GM23248 (cell line): ENCODE measurements around the gene HEBP1. TPM values are rescaled to one million over a fixed set of nuclear protein-coding genes. Genes with fewer than 3 reads are reported as not detected.
A peak's percentile ranks its signal among the peaks of the same experiment; 100 is the strongest.

ENCODE experiments used
- DNase-seq: peaks from one replicate; pipeline ENCODE4 v3.0.0-alpha.2; 2015
- H2AFZ ChIP-seq: fragments of 200-600 bp; sonication (generic); 2 replicates; pipeline ENCODE4 v1.6.1; 2016; ENCODE audit warnings: antibody characterized with exemption
- H3F3A ChIP-seq: fragments of 200-600 bp; sonication (generic); 2 replicates; pipeline ENCODE4 v1.6.1; 2016; ENCODE audit warnings: mild to moderate bottlenecking, antibody characterized with exemption, mixed run types; ENCODE audit not compliant: insufficient read depth
- H3K27ac ChIP-seq: fragments of 200-600 bp; sonication (generic); 2 replicates; pipeline ENCODE4 v1.5.1; 2016; ENCODE audit warnings: mild to moderate bottlenecking
- H3K27me3 ChIP-seq: fragments of 200-600 bp; sonication (generic); replicated peaks from 2 replicates; pipeline ENCODE4 v1.6.1; 2016; ENCODE audit warnings: mild to moderate bottlenecking; ENCODE audit not compliant: insufficient read depth
- H3K36me3 ChIP-seq: fragments of 200-600 bp; sonication (generic); 2 replicates; pipeline ENCODE4 v1.6.1; 2016; ENCODE audit warnings: low read depth, mild to moderate bottlenecking
- H3K4me1 ChIP-seq: fragments of 200-600 bp; sonication (generic); 2 replicates; pipeline ENCODE4 v1.6.1; 2016; ENCODE audit warnings: mild to moderate bottlenecking; ENCODE audit not compliant: insufficient read depth
- H3K4me2 ChIP-seq: fragments of 200-600 bp; sonication (generic); one replicate; pipeline ENCODE4 v1.6.1; 2016; ENCODE audit warnings: mild to moderate bottlenecking; ENCODE audit not compliant: unreplicated experiment
- H3K4me3 ChIP-seq: fragments of 200-600 bp; sonication (generic); 2 replicates; pipeline ENCODE4 v1.5.1; 2016; ENCODE audit warnings: mild to moderate bottlenecking
- H3K79me2 ChIP-seq: fragments of 200-600 bp; sonication (generic); 2 replicates; pipeline ENCODE4 v1.6.1; 2016; ENCODE audit warnings: mild to moderate bottlenecking; ENCODE audit not compliant: insufficient read depth
- H3K9ac ChIP-seq: fragments of 200-600 bp; sonication (generic); 2 replicates; pipeline ENCODE4 v1.6.1; 2016; ENCODE audit warnings: mild to moderate bottlenecking
- H3K9me2 ChIP-seq: fragments of 200-600 bp; sonication (generic); 2 replicates; pipeline ENCODE4 v1.6.1; 2016; ENCODE audit warnings: mixed run types, mild to moderate bottlenecking, moderate library complexity; ENCODE audit not compliant: insufficient read depth
- H3K9me3 ChIP-seq: fragments of 200-600 bp; sonication (generic); one replicate; pipeline ENCODE4 v1.6.1; 2017; ENCODE audit warnings: low read depth
- H4K20me1 ChIP-seq: fragments of 200-600 bp; sonication (generic); 2 replicates; pipeline ENCODE4 v1.6.0; 2016; ENCODE audit not compliant: insufficient read depth
- EZH2 ChIP-seq: fragments of 200-600 bp; sonication (generic); IDR thresholded peaks from 2 replicates; pipeline ENCODE4 v1.6.1; 2018; ENCODE audit warnings: antibody characterized with exemption, mild to moderate bottlenecking; ENCODE audit not compliant: insufficient read depth, poor library complexity, severe bottlenecking
- EZH2phosphoT487 ChIP-seq: fragments of 200-600 bp; sonication (generic); IDR thresholded peaks from 2 replicates; pipeline ENCODE4 v1.6.1; 2018; ENCODE audit warnings: antibody characterized with exemption, moderate library complexity, mild to moderate bottlenecking, low read depth; ENCODE audit not compliant: insufficient read depth
- WGBS, 2 experiments: methylation state at CpG; one replicate each; pipeline ENCODE4 v1.1.6; 2015 to 2017; ENCODE audit warnings: low lambda C conversion rate in 2 of 2, low coverage in 1 of 2; ENCODE audit errors: missing lambda C conversion rate in 2 of 2; 5-methylcytosine and 5-hydroxymethylcytosine counted together
- in situ Hi-C: fragments of 300-500 bp; cut with MboI; formaldehyde crosslinking; loops from 2 replicates; pipeline ENCODE4 v1.15.0; 2020
- polyA plus RNA-seq: library from polyadenylated mRNA; unstranded; fragments of >200 nt; fragmentation: Nextera tagmentation; extraction: Ambion mirVana; gene quantifications from 2 replicates; pipeline ENCODE4 v1.2.1, GENCODE V29; 2016
- total RNA-seq: library from RNA; depleted of rRNA; stranded (reverse); fragments of >200 nt; shearing (Covaris generic); gene quantifications from 2 replicates; pipeline ENCODE4 v1.2.3, GENCODE V29; 2014

The HEBP1 gene
- total and polyA plus RNA-seq, 2 experiments from 2014 or later, result 17.4 to 83.0 TPM

DNA sequence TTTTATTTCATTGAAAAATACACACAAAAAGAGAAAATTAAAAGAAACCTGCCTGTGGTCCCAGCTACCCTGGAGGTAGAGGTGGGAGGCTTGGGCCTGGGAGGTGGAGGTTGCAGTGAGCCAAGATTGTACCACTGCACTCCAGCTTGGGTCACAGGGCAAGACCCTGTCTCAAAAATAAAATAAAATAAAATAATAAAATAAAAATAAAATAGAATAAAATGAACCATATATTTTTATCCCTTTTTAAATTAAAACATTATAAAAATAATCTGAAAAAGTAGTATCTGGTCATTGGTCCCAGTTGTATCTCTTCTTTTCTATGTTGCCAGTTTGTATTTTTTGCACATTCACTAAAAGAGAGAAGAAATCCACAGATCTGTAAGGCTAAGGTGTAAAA is 27.4 kb upstream of the HEBP1 start:
- in situ Hi-C loops, result loop anchor here (10.0 to 25.0 kb wide), 2 partner anchors 207 to 510 kb away; no protein-coding TSS in a partner anchor
- no peak for TF ChIP-seq EZH2phosphoT487
- TF ChIP-seq EZH2, result no peak
- Histone ChIP-seq H3F3A (no peaks in the 10 kb centered on the region), H3K4me1 (peaks cover 13% of the 10 kb centered on the region), H4K20me1 (no peaks in the 10 kb centered on the region), H3K79me2 (no peaks in the 10 kb centered on the region), H3K27ac (no peak overlapping the region), H3K4me2 (no peak overlapping the region), H3K9ac (no peak overlapping the region), H3K4me3 (no peak overlapping the region), H2AFZ (no peak overlapping the region), H3K36me3 (no peaks in the 10 kb centered on the region), H3K27me3 (no peaks in the 10 kb centered on the region), H3K9me3 (no peaks in the 10 kb centered on the region), H3K9me2 (no peaks in the 10 kb centered on the region)
- DNase-seq, result no peak

DNA sequence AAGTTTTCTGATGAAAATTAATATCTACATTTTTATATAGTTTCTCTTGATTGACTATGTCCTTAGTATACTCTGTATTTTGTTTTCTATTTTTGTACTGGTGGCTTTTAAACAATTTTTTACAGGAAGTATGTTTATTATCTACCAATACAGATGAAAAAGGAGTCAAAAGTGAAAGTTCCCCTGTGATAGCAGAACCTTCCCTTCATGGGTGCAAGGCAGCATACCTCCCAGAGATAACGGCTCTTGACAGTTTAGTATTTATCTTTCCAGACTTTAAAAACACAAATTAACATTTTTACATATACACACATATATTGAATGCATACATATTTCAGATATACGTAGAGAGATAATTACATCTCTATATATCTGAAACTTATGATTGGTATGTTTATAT is 27.0 kb upstream of the HEBP1 start:
- Histone ChIP-seq H3K9ac (no peak overlapping the region), H3K27ac (no peak overlapping the region), H3K4me2 (peak overlapping the region; percentile 76), H3F3A (no peaks in the 10 kb centered on the region), H3K9me3 (no peaks in the 10 kb centered on the region), H2AFZ (peak overlapping the region; percentile 69), H3K79me2 (no peaks in the 10 kb centered on the region), H3K36me3 (no peaks in the 10 kb centered on the region), H3K27me3 (no peaks in the 10 kb centered on the region), H4K20me1 (no peaks in the 10 kb centered on the region), H3K4me1 (peaks cover 13% of the 10 kb centered on the region), H3K4me3 (peak overlapping the region; percentile 28; the same call in 1 of the 2 replicates), H3K9me2 (no peaks in the 10 kb centered on the region)
- 75 to 76% methylated on average over 2 of the region's 2 CpGs for WGBS, 2 experiments
- DNase-seq, result no peak
- in situ Hi-C loops, result loop anchor here (10.0 to 25.0 kb wide), 2 partner anchors 208 to 510 kb away; no protein-coding TSS in a partner anchor
- TF ChIP-seq EZH2phosphoT487 (no peak), EZH2 (no peak)

- DNase-seq, result no peak
- peak overlapping the region; percentile 69 for H2AFZ ChIP-seq
- H3K4me2 ChIP-seq, result peak overlapping the region; percentile 76
Measured at GRCh38 chr12:13026286-13026685, 26.2 kb upstream of the HEBP1 start.

DNA sequence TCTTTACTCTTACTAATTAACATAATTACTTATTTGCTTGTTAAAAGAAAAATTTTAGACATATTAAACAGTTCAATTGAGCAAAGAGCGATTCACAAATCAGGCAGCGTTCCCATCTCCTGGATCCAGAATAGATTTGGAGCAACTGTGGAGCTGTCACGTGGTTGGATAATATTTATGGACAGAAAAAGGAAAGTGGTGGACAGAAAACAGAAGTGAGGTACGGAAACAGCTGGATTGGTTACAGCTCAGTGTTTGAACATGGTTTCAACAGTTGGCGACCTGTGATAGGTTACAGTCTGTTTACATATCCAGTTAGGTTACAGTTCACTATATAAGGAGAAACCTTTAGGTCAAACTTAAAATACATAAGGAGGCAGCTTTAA is 24.5 kb upstream of the HEBP1 start:
- H3K9me2 ChIP-seq, result no peaks in the 10 kb centered on the region
- DNase-seq, result peak; percentile 27
- H3K4me3 ChIP-seq, result peak overlapping the region; percentile 39
- H3K4me1 ChIP-seq, result peaks cover 13% of the 10 kb centered on the region
- H3K27me3 ChIP-seq, result no peaks in the 10 kb centered on the region
- H3K27ac ChIP-seq, result 0 out of 2 replicates have a peak overlapping the region, but pooled peaks have one; percentile 6
- H3K79me2 ChIP-seq, result no peaks in the 10 kb centered on the region
- TF ChIP-seq EZH2phosphoT487 (no peak), EZH2 (no peak)
- H2AFZ ChIP-seq, result peak overlapping the region; percentile 68
- in situ Hi-C loops, result loop anchor here (10.0 kb wide), 1 partner anchor 210 kb away; no protein-coding TSS in a partner anchor
- H4K20me1 ChIP-seq, result no peaks in the 10 kb centered on the region
- no peaks in the 10 kb centered on the region for H3F3A ChIP-seq
- 36 to 39% methylated on average over 5 of the region's 5 CpGs for WGBS, 2 experiments
- peak overlapping the region; percentile 68 for H3K4me2 ChIP-seq
- H3K9me3 ChIP-seq, result no peaks in the 10 kb centered on the region
- no peaks in the 10 kb centered on the region for H3K36me3 ChIP-seq
- peak overlapping the region; percentile 40 for H3K9ac ChIP-seq

More at GRCh38 chr12:13026286-13026685, 26.2 kb upstream of the HEBP1 start:
- 18 to 22% methylated on average over 1 of the region's 1 CpG for WGBS, 2 experiments
- in situ Hi-C loops, result loop anchor here (10.0 to 25.0 kb wide), 2 partner anchors 209 to 511 kb away; no protein-coding TSS in a partner anchor
- no peak overlapping the region for H3K9ac ChIP-seq
- H3K27ac ChIP-seq, result no peak overlapping the region
- no peaks in the 10 kb centered on the region for H3K27me3 ChIP-seq
- no peaks in the 10 kb centered on the region for H4K20me1 ChIP-seq
- H3F3A ChIP-seq, result no peaks in the 10 kb centered on the region
- H3K9me2 ChIP-seq, result no peaks in the 10 kb centered on the region
- no peaks in the 10 kb centered on the region for H3K36me3 ChIP-seq
- no peaks in the 10 kb centered on the region for H3K79me2 ChIP-seq
- peaks cover 13% of the 10 kb centered on the region for H3K4me1 ChIP-seq
- H3K4me3 ChIP-seq, result peak overlapping the region; percentile 28; the same call in 1 of the 2 replicates
- TF ChIP-seq EZH2, result no peak
- no peak for TF ChIP-seq EZH2phosphoT487
- no peaks in the 10 kb centered on the region for H3K9me3 ChIP-seq
